ENCODE measurements around the gene TSPAN31.

Gene TSPAN31

DNA sequence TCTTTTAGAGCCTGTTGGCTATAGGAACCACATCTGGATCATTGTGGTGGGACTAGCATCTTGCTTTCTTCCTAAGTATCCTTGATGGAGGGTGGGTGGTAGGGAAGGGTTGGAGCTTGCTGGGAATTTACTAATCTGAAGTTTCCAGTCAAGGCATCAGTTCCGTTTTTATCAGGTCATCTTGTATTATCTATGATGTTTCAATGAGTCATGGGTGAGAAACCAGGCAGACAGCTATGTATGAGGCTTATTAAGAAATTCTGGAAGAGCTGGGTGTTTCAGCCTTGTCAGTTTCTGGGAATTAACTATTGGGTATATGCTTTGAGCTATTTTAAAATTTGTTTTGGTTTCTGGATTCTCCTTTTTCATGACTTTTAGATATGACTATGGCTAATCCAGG lies 49.1 kb downstream of the TSPAN31 start:
- DNase-seq (ENCODE audit: low read depth), result no peak

DNA sequence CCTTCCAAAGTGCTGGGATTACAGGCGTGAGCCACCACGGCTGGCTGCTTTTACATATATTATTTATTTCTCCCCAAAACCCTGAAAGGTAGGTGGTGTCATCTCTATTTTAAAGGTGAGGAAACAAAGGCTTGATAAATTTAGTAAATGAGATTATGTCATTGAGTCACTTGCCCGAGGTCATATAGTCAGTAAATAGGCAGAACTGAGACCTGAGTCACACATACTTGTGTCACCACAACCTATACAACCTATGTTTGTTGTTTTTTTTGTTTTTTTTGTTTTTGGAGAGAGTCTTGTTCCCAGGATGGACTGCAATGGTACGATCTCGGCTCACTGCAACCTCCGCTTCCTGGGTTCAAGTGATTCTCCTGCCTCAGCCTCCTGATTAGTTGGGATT lies 50.5 kb downstream of the TSPAN31 start:
- no peak for DNase-seq (ENCODE audit: low read depth)

- DNase-seq (ENCODE audit: low read depth), result no peak
Measured at GRCh38 chr12:57796996-57797395, 52.2 kb downstream of the TSPAN31 start.

- no peak for DNase-seq (ENCODE audit: low read depth)
Measured at GRCh38 chr12:57797933-57798332, 53.1 kb downstream of the TSPAN31 start.
